ENCODE results near the gene OGFRL1. TPM values are rescaled to one million over a fixed set of nuclear protein-coding genes. Genes with fewer than 3 reads are reported as not detected.

The OGFRL1 gene
- total RNA-seq (1 to 10 TPM; 9.1 TPM), total RNA-seq (4.9 to 105 (median 24.8) reads per million in 172 experiments)
- polyA plus RNA-seq (2013, experiment 1 of 2): 18.2 TPM
- polyA plus RNA-seq (2013, experiment 2 of 2): 17.5 TPM

DNA sequence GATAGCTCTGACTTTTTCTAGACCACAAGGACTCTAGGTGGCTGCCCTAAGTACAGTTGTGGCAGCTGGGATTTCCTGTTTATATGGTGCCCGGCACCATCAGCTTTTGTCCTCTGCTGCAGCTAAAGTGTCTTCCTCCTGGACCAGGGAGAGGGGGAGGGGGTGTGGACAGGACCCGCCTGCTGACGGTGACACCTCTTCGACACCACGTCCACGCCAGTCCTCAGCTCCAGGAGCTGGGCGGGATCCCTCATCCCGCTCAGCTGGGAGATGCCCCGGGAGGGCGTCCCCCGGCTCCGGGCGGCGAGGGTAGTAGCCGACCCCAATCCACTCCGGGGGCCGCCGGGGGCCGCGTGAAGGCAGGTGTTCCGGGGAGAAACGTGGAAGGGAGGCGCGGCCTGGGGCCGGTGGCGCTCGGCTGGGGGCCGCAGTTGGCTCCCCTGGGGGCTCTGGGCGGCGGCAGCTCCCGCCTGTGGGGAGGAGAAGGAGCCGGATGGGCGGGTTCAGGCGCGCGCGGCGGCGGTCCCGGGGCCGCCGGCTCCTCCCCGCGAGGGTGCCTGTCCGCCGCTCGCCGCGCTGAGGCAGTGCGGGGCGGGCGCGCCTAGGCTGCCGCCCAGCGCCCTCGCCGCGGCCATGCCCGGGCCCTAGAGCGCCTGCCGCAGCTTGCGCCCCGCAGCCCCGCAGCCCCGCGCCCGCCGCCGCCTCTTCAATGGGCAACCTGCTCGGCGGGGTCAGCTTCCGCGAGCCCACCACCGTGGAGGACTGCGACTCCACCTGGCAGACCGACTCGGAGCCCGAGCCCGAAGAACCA lies at the start of gene OGFRL1:
OGFRL1 (plus strand) TSS at position 584 of the 811 bp plus-strand sequence; CDS start at position 710, 126 bp downstream.
- H3K27me3 ChIP-seq (ENCODE audit: control insufficient read depth in 1 of 2, insufficient read depth in 2 of 2, low read length in 2 of 2): no peaks in the 10 kb centered on the region
- intact Hi-C loops (cut with DNase I, micrococcal nuclease): loop anchor here in 1 of 2 experiments (5.0 to 10.0 kb wide), 3 partner anchors 624 to 1491 kb away; partner anchors contain the start of genes LMBRD1, SDHAF4 and SMAP1
- POLR2A ChIA-PET: interaction anchor here (0.7 to 2.1 kb wide), 8 partner anchors 10 to 1492 kb away, joined by 3 to 17 read pairs (median 4); partner anchors contain the start of genes FAM135A, LMBRD1 and SMAP1
- ATAC-seq (ENCODE audit: poor library complexity) (peak; percentile 89), DNase-seq (peak; percentile 35 to 88 (median 60))
- H3K9me3 ChIP-seq (ENCODE audit: control insufficient read depth in 1 of 2, insufficient read depth in 1 of 2, low read length in 2 of 2): no peaks in the 10 kb centered on the region
- Mint-ChIP-seq H3K4me3 (peak within 1 kb of the TSS; percentile 92), H3K27me3 (no peaks in the 10 kb centered on the region), H3K9me3 (no peaks in the 10 kb centered on the region), H3K27ac (peak within 1 kb of the TSS; percentile 77), H3K4me1 (ENCODE audit: low read depth) (peaks cover 42% of the 10 kb centered on the region), H3K36me3 (ENCODE audit: low read depth) (peaks cover 3% of the 10 kb centered on the region)
- H3K27ac ChIP-seq (ENCODE audit: low read depth in 1 of 2, low read length in 2 of 2): peak within 1 kb of the TSS; percentile 61 to 76
- no peaks in the 10 kb centered on the region for H3K36me3 ChIP-seq (ENCODE audit: insufficient read depth, low read length)
- CTCF ChIA-PET: interaction anchor here (0.6 to 1.2 kb wide), 2 partner anchors 9 to 41 kb away, joined by 3 to 4 read pairs; no protein-coding TSS in a partner anchor
- TF ChIP-seq, protein P1, sequence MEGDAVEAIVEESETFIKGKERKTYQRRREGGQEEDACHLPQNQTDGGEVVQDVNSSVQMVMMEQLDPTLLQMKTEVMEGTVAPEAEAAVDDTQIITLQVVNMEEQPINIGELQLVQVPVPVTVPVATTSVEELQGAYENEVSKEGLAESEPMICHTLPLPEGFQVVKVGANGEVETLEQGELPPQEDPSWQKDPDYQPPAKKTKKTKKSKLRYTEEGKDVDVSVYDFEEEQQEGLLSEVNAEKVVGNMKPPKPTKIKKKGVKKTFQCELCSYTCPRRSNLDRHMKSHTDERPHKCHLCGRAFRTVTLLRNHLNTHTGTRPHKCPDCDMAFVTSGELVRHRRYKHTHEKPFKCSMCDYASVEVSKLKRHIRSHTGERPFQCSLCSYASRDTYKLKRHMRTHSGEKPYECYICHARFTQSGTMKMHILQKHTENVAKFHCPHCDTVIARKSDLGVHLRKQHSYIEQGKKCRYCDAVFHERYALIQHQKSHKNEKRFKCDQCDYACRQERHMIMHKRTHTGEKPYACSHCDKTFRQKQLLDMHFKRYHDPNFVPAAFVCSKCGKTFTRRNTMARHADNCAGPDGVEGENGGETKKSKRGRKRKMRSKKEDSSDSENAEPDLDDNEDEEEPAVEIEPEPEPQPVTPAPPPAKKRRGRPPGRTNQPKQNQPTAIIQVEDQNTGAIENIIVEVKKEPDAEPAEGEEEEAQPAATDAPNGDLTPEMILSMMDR (IDR thresholded peaks at IDR 0.05): no peak
- peak within 1 kb of the TSS; percentile 79 for H3K4me3 ChIP-seq (ENCODE audit: low read length)
- peaks cover 28% of the 10 kb centered on the region for H3K4me1 ChIP-seq (ENCODE audit: insufficient read depth, low read length)

DNA sequence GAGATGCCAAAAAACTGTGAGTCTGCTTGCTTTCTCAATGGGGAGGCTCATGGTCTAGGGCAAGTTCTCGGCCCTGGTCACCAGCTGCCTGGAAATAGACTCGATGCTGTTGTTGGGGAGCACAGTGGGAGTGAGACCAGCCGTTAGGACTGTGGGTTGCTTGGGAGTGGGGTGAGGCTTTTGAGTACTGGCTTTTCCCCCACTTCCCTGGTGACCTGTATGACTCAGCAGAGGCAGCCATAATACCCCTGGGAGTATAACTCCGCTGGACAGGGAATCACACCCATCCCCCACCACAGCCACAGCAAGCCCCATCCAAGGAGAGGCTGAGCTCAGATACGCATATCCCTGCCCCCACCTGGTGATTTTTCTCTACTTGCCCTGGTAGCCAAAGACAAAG lies 48.9 kb upstream of the OGFRL1 start:
- Histone ChIP-seq H3K27ac (ENCODE audit: low read depth in 1 of 2, low read length in 2 of 2) (no peak overlapping the region), H3K27me3 (ENCODE audit: control insufficient read depth in 1 of 2, insufficient read depth in 2 of 2, low read length in 2 of 2) (peaks cover 0 to 3% of the 10 kb centered on the region in 2 experiments), H3K4me3 (ENCODE audit: low read length) (no peak overlapping the region), H3K36me3 (ENCODE audit: insufficient read depth, low read length) (no peaks in the 10 kb centered on the region), H3K4me1 (ENCODE audit: insufficient read depth, low read length) (no peaks in the 10 kb centered on the region), H3K9me3 (ENCODE audit: control insufficient read depth in 1 of 2, insufficient read depth in 1 of 2, low read length in 2 of 2) (no peaks in the 10 kb centered on the region)
- Mint-ChIP-seq H3K27ac (no peak overlapping the region), H3K4me1 (ENCODE audit: low read depth) (no peaks in the 10 kb centered on the region), H3K9me3 (no peaks in the 10 kb centered on the region), H3K4me3 (no peak overlapping the region), H3K27me3 (peaks cover 15% of the 10 kb centered on the region), H3K36me3 (ENCODE audit: low read depth) (no peaks in the 10 kb centered on the region)
- TF ChIP-seq, protein P1 (IDR thresholded peaks at IDR 0.05): no peak
- ChIA-PET CTCF (no interaction called here), POLR2A (no interaction called here)
- DNase-seq (no peak), ATAC-seq (ENCODE audit: poor library complexity) (no peak)
- intact Hi-C loops (cut with DNase I, micrococcal nuclease): no loop called here

DNA sequence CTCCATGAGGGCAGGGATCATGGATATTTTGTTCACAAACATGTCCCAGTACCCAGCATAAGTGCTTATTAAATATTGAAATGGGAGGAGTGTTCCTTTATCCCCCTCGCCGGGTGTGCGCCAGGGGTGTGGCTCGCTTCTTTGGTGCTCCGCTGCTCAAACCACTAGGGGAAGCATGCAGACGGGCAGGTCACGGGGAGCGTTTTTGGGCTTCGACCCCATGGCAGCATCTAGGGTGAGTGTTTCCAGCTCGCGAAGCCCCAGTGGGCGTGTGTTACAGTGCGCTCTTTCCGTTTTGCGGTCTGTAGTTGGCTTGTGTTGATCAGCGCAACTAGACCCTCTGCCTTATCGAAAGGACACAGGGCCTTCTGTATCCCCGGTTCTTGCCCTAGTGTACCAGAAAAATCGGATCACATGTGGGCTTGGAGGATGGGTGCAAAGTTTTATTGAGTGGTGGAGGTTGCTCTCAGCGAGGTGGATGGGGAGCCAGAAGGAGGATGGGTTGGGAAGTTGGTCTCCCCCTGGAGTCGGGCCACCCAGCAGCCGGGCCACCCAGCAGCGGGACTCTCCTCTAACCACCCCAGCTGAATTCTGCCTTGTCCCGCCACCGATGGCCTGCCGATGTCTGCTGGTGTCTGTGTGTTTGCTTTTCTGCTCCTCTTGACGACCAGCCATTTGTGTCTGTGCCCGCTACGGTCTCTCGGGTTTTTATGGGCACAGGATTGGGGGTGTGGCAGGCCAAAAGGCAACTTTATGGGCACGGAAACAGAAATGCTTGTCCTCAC lies 43.2 kb upstream of the OGFRL1 start:
- H3K4me3 Mint-ChIP-seq: no peak overlapping the region
- H3K36me3 Mint-ChIP-seq (ENCODE audit: low read depth): no peaks in the 10 kb centered on the region
- Histone ChIP-seq H3K4me1 (ENCODE audit: insufficient read depth, low read length) (no peaks in the 10 kb centered on the region), H3K27ac (ENCODE audit: low read depth in 1 of 2, low read length in 2 of 2) (no peak overlapping the region), H3K4me3 (ENCODE audit: low read length) (no peak overlapping the region), H3K9me3 (ENCODE audit: control insufficient read depth in 1 of 2, insufficient read depth in 1 of 2, low read length in 2 of 2) (peaks cover 0 to 10% of the 10 kb centered on the region in 2 experiments), H3K36me3 (ENCODE audit: insufficient read depth, low read length) (no peaks in the 10 kb centered on the region), H3K27me3 (ENCODE audit: control insufficient read depth in 1 of 2, insufficient read depth in 2 of 2, low read length in 2 of 2) (no peaks in the 10 kb centered on the region)
- intact Hi-C loops (cut with DNase I, micrococcal nuclease): no loop called here
- no peak for ATAC-seq (ENCODE audit: poor library complexity)
- CTCF ChIA-PET: no interaction called here
- TF ChIP-seq, protein P1 (IDR thresholded peaks at IDR 0.05): no peak
- DNase-seq: no peak
- peaks cover 4% of the 10 kb centered on the region for H3K27me3 Mint-ChIP-seq
- H3K9me3 Mint-ChIP-seq: no peaks in the 10 kb centered on the region
- H3K4me1 Mint-ChIP-seq (ENCODE audit: low read depth): peaks cover 9% of the 10 kb centered on the region
- H3K27ac Mint-ChIP-seq: no peak overlapping the region
- POLR2A ChIA-PET: no interaction called here

Measured in CD4-positive, alpha-beta T cell (primary cell).